Panc1 (cell line): ENCODE data around the gene NTRK1.

Experiments
- CTCF ChIP-seq: fragments of 450-650 bp; IDR thresholded peaks from 2 replicates; pipeline ENCODE4 v1.5.1; 2017; ENCODE audit warnings: mild to moderate bottlenecking
- POLR2AphosphoS5 ChIP-seq: IDR thresholded peaks from 2 replicates; pipeline ENCODE4 v1.6.1; 2012; ENCODE audit warnings: mild to moderate bottlenecking, low read depth, low read length, moderate library complexity
- REST ChIP-seq, 2 experiments: IDR thresholded peaks; 2 replicates each; pipeline ENCODE4 v1.6.1; 2011 to 2012; ENCODE audit warnings: low read depth in 2 of 2, control low read depth in 1 of 2, low read length in 1 of 2, mild to moderate bottlenecking in 1 of 2, moderate library complexity in 1 of 2; ENCODE audit not compliant: insufficient read depth in 1 of 2
- SIN3A ChIP-seq: IDR thresholded peaks from 2 replicates; pipeline ENCODE4 v1.6.1; 2012; ENCODE audit warnings: low read depth, mild to moderate bottlenecking, low read length, moderate library complexity, borderline replicate concordance; ENCODE audit not compliant: insufficient read depth

- TF ChIP-seq CTCF (no peak), SIN3A (no peak), REST (IDR thresholded peaks at IDR 0.05; ENCODE audit: insufficient read depth in 1 of 2, low read depth in 2 of 2, low read length in 1 of 2) (no peak), POLR2AphosphoS5 (no peak)
Observed at GRCh38 chr1:156852418-156852874, 8.2 kb upstream of the NTRK1 start.
